ENCODE measurements around the gene ZBTB43.

Gene ZBTB43

GRCh38 chr9:126860077-126860756 is 55.4 kb downstream of the ZBTB43 start, which contains the start of gene ZBTB34:
Gene ZBTB34, plus strand, starts transcription at chr9:126860639. Its CDS starts 18,761 bp downstream, at chr9:126879400.
- DNase-seq, result peak; percentile 58 to 62

- DNase-seq, result peak; percentile 7 to 42
Measured at GRCh38 chr9:126860757-126861466, 56.1 kb downstream of the ZBTB43 start.

GRCh38 chr9:126861707-126862103 is 56.9 kb downstream of the ZBTB43 start:
- DNase-seq, result peak; percentile 56 to 68

- DNase-seq, result peak; percentile 72 to 73
Measured at GRCh38 chr9:126862104-126862761, 57.4 kb downstream of the ZBTB43 start.

- no peak for DNase-seq
Measured at GRCh38 chr9:126864771-126865170, 59.9 kb downstream of the ZBTB43 start.

- DNase-seq, result peak; percentile 9 to 21
Measured at GRCh38 chr9:126869368-126869767, 64.5 kb downstream of the ZBTB43 start.

- DNase-seq, result no peak
Measured at GRCh38 chr9:126872516-126872915, 67.7 kb downstream of the ZBTB43 start.

GRCh38 chr9:126874546-126875314 is 69.9 kb downstream of the ZBTB43 start:
- DNase-seq, result no peak

GRCh38 chr9:126875756-126876510 is 71.1 kb downstream of the ZBTB43 start:
- DNase-seq, result no peak

GRCh38 chr9:126876531-126876930 is 71.7 kb downstream of the ZBTB43 start:
- DNase-seq, result no peak

GRCh38 chr9:126877418-126877817 is 72.6 kb downstream of the ZBTB43 start:
- no peak for DNase-seq

- DNase-seq, result no peak
Measured at GRCh38 chr9:126879288-126879687, 74.4 kb downstream of the ZBTB43 start.

GRCh38 chr9:126880226-126880946 is 75.5 kb downstream of the ZBTB43 start:
- no peak for DNase-seq

- no peak for DNase-seq
Measured at GRCh38 chr9:126880947-126881332, 76.1 kb downstream of the ZBTB43 start.

GRCh38 chr9:126882746-126883145 is 77.9 kb downstream of the ZBTB43 start:
- DNase-seq, result no peak

GRCh38 chr9:126883636-126884035 is 78.8 kb downstream of the ZBTB43 start:
- DNase-seq, result no peak

GRCh38 chr9:126885131-126885641 is 80.3 kb downstream of the ZBTB43 start:
- DNase-seq, result peak; percentile 38

GRCh38 chr9:126886034-126886822 is 81.4 kb downstream of the ZBTB43 start:
- no peak for DNase-seq

GRCh38 chr9:126886897-126887296 is 82.1 kb downstream of the ZBTB43 start:
- DNase-seq, result no peak

All from inflammatory macrophage (primary cell).